Stimulated activated CD8-positive, alpha-beta memory T cell treated with anti-CD3 and anti-CD28 coated beads, Interleukin-15, amount 100 ng/mL, for 48 hours (primary cell): ENCODE measurements around the gene NR1D1.
"Not testable (repeated sequence)": the region's sequence is repeated elsewhere in the genome, so short reads cannot be mapped to it uniquely, and the experiment has no call there.

ENCODE experiments used
- DNase-seq, 2 donors: peaks; one replicate each; pipeline ENCODE4 v3.0.0-alpha.2; 2020; ENCODE audit warnings: low read depth in 2 of 2

NR1D1 gene

DNA sequence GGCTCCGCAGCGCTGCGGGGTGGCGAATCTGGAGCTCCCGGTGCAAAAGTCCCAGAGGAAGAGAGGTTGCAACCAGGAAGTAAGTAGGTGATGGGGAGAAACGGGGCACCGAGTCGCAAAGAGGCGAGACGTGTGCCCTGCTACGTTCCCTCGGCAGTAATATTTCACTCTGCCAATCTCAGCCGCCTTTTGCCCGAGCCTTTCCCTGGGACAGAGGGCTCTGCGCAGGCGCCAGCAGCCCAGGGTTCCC lies at the start of gene NR1D1:
Gene NR1D1 (minus strand): TSS at position 171 of the 250 bp plus-strand sequence. CDS start 495 bp downstream, outside the sequence.
- no peak for DNase-seq

DNA sequence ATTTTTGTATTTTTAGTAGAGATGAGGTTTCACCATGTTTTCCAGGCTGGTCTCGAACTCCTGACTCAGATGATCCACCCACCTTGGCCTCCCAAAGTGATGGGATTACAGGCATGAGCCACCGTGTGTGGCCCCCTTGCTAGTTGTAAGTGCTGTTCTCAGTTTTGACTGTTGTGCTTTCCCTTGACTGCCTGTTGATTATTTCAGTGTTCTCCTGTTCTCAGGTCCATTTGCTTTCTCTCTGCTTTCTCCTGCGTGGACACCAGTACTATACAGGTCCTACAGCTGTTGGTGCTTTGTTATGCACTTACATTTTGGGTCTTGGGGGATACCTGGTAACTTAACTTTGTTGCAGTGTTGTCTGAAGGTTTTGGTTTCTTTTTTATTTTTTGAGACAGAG lies 48.1 kb upstream of the NR1D1 start:
- no peak for DNase-seq

DNA sequence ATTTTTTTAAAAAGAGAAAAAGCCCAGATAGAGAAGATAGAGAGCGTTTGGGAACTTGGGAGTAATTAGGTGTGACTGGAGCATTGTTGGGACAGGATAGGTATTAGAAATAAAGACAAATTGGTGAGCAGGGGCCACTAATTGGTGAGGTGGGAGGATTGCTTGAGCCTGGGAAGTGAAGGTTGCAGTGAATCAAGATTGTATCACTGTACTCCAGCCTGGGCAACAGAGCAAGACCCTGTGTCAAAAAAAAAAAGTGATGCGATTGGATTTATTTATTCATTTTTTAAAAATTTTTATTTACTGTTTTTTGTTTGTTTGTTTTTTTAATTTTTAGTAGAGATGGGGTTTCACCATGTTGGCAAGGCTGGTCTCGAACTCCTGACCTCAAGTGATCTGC lies 45.1 kb upstream of the NR1D1 start:
- no peak for DNase-seq

DNA sequence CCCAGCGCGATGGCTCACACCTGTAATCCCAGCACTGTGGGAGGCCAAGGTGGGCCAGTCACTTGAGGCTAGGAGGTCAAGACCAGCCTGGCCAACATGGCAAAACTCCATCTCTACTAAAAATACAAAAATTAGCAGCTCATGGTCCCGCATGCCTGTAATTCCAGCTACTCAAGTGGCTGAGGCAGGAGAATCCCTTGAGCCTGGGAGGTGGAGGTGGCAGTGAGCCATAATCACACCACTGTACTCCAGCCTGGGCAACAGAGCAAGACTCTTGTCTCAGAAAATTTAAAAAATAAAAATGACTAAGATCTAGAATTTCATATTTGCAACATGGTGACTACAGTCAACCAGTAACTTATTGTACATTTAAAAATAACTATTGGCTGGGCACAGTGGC lies 42.8 kb upstream of the NR1D1 start:
- DNase-seq, result not testable (repeated sequence)

DNA sequence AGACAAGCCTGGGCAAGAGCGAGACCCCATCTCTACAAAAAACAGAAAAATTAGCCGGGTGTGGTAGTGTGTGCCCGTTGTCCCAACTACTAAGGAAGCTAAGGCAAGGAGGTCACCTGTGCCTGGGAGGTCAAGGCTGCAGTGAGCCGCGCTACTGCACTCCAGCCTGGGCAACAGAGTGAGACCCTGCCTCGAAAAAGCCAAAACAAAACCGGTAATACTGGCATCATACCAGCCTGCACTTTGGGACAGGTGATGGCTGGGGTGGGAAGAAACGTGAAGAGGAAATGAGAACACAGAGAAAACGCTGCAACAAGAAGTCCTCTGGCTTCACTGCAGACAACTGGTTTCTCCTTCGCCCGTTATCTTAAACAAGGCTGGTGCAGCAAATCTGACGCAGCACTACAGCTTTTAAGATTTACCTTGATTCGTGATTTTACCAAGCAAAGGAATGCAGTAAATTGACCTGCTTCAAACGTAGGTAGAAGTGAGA lies 39.2 kb upstream of the NR1D1 start:
- no peak for DNase-seq

DNA sequence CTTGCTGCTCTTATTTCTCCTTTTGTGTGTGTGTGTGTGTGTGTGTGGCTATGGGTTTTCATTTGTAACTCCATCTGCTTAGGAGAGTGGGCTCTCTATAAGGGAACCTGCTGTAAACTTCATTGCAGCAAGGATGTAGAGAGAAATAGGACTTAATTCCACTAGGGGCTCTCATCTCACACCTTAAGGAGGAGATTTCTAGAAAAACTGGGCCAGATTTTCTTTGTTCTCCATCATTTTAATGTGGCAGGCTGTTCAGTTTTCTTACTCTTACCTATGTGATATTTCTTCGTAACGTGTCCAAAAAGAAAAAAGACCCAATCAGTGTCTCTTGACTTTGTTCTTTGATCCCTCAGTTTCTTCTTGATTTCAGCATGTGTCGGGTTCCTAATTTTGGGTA lies 35.4 kb upstream of the NR1D1 start:
- no peak for DNase-seq

DNA sequence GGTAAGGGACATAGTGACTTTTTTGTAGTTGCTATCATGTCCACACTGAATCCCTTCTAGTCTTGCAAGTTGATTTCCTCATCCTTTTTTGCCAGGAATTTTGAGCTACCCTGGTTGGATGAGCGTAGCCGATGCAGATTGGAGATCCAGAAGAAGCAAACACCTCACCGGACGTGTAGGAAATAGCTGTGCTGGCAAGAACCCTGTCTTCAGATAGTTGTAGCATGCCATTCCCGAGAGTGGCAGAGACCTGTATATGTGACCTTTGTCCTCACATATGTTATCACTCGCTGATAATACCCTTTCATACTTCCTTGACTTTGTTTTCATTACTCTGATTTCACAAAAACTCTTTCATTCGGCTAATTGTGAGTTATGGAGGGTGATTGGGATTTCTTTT lies 33.8 kb upstream of the NR1D1 start:
- DNase-seq, result no peak

DNA sequence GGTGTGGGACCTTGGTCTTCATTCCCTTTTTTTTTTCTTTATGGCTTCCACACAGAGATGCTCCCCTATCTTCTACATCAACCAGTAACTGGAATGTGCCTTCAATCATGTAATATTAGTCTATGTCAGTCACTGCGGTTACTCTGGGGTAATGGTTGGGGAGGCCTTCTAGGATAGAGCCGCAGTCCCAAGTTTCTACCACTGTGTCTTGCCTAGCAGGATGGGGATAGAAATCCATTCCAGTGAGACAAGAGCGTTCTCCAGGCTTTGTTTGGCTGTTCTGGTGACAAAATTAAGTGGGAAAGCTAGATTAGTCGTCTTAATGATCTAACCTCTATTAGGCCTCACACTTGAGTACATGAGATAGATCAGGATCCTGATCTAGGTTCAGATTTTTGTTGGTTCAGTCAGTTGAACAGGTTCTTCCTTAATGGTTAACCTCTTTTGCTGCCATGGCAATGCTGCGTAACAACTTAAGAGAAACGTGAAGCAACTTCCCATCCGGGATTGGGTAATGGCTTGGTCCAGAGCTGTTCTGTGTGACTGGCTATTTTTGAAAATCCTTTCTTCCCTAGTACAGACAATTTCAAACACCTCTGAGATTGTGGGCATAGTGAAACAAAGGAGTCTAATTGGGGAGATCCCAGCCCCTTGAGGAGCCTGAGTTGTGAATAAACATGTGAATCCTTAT lies 30.1 kb upstream of the NR1D1 start:
- no peak for DNase-seq

DNA sequence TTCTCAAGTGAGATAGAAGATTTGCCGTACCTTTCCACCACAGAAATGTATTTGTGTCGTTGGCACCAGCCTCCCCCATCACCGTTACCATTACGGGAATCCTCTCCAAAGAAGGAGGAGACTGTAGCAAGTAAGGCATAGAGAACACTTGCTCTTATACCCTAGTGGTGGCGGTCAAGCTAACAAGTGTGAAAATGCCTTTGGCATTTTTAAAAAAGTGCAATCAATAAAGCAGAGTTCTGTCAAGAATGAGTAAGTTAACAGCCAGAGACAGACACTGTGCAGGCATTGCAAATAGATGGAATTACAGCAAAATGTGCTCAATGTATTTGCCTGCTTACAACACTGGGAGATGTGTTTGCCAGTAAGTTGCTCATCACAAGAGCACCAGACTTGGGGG lies 29.1 kb upstream of the NR1D1 start:
- DNase-seq, result no peak

DNA sequence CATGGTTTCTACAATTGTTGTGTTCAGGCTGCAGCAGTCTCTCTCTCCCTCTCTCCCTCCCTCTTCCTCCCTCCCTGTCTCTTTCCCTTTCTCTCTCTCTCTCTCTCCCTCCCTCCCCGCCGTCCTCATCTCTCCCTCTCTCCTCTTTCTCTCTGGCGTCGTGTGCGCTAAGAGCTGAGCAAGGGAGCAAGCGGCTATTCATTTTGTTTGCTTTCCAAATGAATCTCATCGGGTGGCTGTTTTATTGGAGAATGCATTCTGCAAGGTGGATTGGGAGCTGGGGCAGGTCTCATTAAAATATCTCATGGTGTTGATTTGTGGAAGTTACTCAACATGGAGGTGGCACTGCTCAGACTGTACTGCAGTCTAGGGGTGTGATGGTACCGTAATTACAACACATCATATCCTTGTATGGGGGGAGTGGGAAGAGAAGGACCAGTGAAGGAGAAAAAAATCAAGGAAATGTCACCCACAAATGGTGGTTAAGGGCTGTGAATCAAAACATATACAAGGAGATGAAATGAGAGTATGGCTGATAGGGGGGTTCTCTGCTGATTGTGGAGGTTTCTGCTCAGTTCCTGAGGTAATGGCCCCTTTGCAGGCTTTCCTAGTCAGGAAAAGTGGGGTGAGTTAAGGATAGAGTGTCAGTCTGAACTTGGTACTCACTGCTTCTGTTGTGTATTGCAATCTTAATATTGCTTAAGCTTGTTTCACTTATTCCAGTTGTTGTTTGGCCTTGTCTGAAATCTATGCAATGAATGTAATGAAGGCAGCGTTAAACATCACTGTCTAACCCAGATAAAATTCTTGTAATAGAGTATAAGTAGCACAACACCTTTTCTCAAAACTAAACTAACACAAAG lies 24.1 kb upstream of the NR1D1 start:
- no peak for DNase-seq

DNA sequence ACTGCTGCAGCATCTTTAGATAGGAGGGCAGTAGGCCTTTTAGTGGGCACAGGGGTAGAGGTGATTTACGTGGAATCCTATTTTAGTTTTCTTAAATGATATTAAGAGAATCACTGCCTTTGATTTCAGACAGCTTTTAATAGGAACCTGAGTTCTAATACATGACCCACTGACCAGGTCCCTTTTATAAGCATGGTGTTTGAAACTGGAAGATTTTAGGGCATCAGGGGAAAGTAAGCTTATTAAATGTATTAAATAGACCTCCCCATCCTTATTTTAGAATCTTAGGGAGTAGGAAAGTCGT lies 23.4 kb upstream of the NR1D1 start:
- DNase-seq, result no peak

DNA sequence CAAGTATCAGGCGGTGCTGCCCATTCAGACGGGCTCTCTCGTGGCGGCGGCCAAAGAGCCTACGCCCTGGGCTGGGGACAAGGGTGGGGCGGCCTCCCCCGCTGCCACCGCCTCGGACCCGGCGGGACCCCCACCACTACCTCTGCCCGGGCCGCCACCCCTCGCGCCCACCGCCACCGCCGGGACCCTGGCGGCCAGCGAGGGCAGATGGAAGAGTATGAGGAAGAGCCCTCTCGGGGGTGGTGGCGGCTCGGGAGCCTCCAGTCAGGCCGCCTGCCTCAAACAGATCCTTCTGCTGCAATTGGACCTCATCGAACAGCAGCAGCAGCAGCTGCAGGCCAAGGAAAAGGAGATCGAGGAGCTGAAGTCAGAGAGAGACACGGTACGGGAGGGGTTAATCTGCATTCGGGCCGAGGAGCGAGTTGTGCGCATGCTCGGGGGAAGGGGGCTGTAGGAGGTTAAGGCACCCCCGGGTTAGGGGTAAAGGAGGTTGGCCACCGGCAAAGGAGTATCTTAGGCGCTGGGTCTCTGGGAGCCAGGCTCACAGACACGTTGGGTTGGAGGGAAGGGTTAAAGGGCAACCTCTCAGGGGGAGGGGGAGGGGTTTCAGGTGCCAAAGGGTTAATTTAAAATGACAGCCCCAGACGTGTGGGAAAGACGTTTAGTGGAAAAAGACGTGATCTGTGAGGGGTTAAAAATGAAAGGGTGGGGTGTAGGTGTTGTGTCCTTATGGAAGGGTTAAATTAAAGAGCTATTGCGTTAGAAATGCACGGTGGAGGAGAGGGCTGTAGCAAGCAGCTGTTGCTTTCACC lies 22.8 kb upstream of the NR1D1 start:
- DNase-seq, result peak; percentile 31

DNA sequence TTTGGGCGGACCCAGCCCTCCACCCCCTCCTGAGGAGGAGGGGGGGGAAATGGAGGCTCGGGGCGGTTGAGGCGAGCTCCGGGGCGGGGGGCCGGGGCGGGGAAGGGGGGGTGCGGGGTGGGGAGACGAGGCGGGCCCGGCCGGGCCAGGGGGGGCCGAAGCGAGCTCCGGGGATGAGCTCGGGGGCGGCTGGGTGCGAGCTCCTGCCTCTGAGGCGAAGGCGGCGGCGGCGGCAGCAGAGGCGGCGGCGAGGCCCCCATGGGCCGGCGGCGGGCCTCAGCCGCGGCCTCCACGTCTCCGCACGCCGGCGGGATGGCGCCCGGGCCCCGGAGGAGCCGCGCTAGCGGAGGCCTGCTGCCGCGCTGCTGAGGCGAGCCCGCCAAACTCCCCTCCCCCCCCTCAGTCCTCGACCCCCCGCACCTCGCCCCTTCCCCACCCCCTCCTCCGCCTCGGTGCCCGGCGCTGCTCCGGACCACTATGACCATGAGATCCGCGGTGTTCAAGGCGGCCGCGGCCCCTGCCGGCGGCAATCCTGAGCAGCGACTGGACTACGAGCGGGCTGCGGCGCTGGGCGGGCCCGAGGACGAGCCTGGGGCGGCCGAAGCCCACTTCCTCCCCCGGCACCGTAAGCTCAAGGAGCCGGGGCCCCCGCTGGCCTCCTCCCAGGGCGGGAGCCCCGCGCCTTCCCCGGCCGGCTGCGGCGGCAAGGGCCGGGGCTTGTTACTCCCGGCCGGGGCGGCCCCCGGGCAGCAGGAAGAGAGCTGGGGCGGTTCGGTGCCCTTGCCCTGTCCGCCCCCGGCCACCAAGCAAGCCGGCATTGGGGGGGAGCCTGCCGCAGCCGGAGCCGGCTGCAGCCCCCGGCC lies 22.0 kb upstream of the NR1D1 start:
- peak in 1 of 2 donors; percentile 22 for DNase-seq

DNA sequence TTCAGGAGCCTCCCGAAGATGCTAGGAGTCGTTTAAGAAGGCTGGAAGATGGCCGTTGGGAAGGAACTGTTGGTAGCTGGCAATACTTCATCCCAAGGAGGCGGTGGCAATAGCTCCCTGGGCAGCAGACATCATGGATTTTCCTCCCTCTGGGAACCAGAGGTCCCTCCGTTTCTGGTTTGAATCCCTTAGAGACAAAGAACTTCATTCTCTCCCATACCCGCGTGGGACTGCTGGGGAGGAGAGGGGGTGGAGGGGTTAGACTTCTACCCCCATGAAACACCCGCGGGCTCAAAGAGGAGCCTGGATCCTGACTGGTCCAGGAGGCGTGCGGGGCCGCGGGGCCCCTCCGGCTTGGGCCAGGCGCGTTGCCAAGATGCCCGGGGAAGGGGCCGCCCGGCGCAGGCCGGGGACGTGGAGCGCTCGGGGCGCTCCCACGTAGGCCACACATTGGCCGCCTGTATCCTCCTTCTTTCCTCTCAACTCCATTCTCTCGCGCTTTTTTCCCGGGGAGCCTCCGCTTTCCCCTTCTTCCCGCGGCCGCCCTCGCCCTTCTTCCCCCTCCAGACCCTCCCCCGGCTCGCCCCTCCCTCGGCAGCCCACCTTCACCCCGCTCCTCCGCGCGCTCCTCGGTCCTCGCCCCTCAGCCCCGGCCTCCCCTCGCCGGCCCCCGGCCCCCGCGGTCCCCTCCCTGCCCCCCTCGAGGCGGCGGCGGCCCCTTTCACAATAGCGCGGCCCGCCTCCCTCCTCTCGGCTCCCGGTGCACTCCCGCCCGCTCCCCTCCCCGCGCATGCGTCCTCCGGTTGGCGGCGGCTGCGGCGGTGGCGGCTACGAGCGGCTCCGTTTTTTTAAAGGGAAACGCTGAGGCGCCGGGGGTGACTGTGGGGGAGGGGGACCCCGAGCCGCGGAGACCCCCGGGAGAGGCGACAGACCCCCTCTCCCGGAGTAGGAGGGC lies 21.1 kb upstream of the NR1D1 start, which contains the start of gene MSL1:
Gene MSL1 (plus strand): TSS at position 791 of the 955 bp plus-strand sequence. CDS start 642 bp downstream, outside the sequence.
- DNase-seq, result peak; percentile 77 to 80

DNA sequence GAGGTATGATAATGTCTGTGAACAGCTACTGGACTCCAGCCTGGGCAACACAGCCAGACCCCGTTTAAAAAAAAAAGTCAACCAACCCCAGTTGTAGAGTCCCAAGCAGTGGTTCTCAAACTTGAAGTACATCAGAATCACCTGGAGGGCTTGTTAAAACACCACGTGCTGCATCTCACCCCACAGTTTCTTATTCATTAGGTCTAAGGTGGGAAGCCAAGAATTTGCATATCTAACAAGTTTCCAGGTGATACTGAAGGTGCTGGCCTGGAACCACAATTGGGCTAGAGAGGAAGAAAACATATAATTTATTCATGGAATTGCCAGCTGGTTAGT lies 14.7 kb upstream of the NR1D1 start:
- no peak for DNase-seq

DNA sequence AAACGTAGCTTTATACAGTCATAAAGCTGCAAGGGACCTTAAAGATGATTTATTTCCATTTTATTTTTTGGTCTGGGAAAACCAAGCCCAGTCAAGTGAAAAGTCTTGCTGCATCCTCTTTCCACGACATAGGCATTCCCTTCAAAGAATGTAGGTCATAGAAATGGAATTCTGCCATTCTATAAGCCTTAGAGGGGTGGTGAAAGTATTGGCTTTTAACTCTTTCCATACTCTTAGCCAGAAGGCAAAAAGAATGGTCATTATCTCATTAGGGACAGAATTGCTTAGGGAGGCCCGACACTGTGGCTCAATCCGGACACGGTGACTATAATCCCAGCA lies 13.5 kb upstream of the NR1D1 start:
- no peak for DNase-seq

DNA sequence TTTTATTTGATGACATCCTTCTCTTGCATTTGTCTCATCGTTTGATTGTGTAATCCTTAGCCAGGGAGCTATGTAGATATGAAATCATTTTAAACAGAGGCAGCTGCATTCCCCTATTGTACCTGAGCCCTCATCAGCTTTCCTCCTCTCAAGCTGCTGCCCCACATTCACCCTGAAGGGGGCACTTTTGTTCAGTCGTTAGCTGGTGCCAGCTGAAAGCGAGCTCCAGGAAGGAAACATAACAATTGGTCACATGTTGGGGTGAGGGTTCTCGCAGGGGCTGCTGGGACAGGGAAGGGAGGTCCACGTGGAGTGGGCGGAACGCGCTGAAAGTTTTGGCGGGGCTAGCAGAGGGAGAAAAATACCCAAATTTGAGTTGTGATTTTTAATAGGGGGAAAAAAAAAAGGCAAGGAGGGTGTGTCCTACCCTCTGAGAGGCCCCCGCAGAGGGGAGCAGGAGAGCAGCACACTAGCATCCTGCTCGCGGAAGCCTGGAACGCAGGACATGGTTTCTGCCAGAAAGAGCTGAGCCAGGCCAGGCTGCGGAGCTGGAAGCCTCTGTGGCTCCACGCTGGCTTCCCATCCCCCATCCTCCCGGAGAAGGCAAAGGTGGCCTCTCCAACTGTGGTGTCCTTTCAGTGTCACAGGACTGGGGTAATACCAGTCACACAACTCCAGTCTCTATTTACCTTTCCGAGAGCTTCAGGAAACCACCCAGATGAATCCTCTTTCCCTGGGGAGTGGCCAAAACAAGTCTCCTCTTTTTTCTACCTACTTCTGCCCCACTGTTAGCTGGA lies 12.9 kb upstream of the NR1D1 start:
- DNase-seq, result peak; percentile 88 to 89

DNA sequence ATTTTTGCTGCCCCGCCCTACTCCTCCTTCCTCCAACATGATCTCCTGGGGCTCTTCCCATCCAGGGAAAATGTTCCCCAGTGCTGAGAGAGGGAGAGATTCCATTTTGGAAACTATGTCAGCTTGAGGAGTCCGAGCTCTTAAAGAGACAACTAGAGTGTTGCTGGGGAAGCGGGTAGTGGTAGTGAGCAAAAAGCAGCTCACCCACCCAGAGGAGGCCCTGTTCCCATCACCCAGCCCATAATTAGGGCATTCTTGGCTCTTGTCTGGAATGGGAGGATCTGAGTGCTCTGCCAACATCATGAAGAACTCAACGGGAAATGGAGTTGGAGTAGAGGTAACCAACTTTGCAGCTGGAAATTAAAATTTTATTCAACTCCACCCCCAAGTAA lies 12.3 kb upstream of the NR1D1 start:
- DNase-seq, result no peak

DNA sequence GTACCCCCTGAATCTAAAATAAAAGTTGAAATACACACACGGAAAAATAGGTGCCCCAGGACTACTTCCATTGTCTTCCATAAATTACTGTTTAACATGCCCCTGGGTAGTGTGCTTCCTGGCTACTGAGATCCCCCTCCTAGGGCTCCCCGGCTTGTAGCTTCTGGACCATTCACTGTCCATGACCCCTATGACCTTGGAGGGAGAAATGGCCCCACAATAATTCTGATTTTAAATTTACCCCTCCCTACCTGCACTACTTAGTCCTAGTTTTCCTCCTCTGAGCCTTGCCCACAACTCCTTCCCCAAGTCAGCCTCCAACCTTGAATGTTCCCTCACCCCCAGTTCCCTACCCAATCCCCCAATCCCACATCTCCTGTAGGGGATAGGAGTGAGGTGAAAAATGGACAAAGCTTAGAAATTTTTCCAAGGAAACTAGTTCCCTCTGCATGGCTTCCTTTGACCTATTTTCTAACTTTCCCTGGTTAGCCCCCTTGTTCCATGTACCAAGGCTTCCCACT lies 11.9 kb upstream of the NR1D1 start:
- DNase-seq, result no peak
